Upper lobe of left lung (tissue), 6 donors: ENCODE data around the gene PEMT. TPM values are rescaled to one million over a fixed set of nuclear protein-coding genes. Genes with fewer than 3 reads are reported as not detected.

Source experiments
- ATAC-seq, 2 donors: fragments of 200-7000 bp; cut with Tn5 transposase; one replicate each; pipeline ENCODE4 v1.9.1; 2022; ENCODE audit warnings: mild to moderate bottlenecking in 2 of 2, moderate library complexity in 2 of 2; ENCODE audit not compliant: low FRiP score in 2 of 2
- DNase-seq, 2 donors: peaks; one replicate each; pipeline ENCODE4 v3.0.0-alpha.2; 2019 to 2020
- H3K27ac ChIP-seq, 4 donors: fragments of 200-600 bp; sonication (generic); one replicate each; pipeline ENCODE4 v1.5.1; 2016 to 2019
- H3K27me3 ChIP-seq, 4 donors: fragments of 200-600 bp; sonication (generic); one replicate each; pipeline ENCODE4 v1.5.1; 2017 to 2019
- H3K36me3 ChIP-seq, 4 donors: fragments of 200-600 bp; sonication (generic); one replicate each; pipeline ENCODE4 v1.5.1; 2016 to 2019
- H3K4me1 ChIP-seq, 4 donors: fragments of 200-600 bp; sonication (generic); one replicate each; pipeline ENCODE4 v1.5.1; 2018 to 2019
- H3K4me3 ChIP-seq, 4 donors: fragments of 200-600 bp; sonication (generic); one replicate each; pipeline ENCODE4 v1.5.1; 2017 to 2019; ENCODE audit warnings: mild to moderate bottlenecking in 2 of 4, moderate library complexity in 1 of 4
- H3K9me3 ChIP-seq, 4 donors: fragments of 200-600 bp; sonication (generic); one replicate each; pipeline ENCODE4 v1.5.1; 2018 to 2019
- EP300 ChIP-seq, 4 donors: sonication (generic); formaldehyde crosslinking; IDR thresholded peaks; one replicate each; pipeline ENCODE4 v1.5.1; 2017; ENCODE audit warnings: antibody characterized with exemption in 4 of 4, control low read depth in 2 of 4
- POLR2A ChIP-seq, 4 donors: fragments of 450-650 bp; IDR thresholded peaks; one replicate each; pipeline ENCODE4 v1.5.1; 2016 to 2017; ENCODE audit warnings: antibody characterized with exemption in 4 of 4, mild to moderate bottlenecking in 2 of 4
- POLR2AphosphoS5 ChIP-seq, 2 donors: sonication (generic); formaldehyde crosslinking; IDR thresholded peaks; one replicate each; pipeline ENCODE4 v1.5.1; 2017; ENCODE audit warnings: antibody characterized with exemption in 2 of 2
- WGBS, 2 donors: methylation state at CpG; one replicate each; pipeline ENCODE4 v1.1.5; 2017 to 2018; 5-methylcytosine and 5-hydroxymethylcytosine counted together
- total RNA-seq, 6 donors: library from RNA; depleted of rRNA in 4 of 6; stranded (reverse); fragments of >200 nt in 4 of 6; gene quantifications; one replicate each; pipeline versions ENCODE4 v1.1.0 to v1.2.1, GENCODE V29; 2016 to 2021
- TF ChIP-seq, protein P1 (sequence below), 6 experiments: fragments of 450-650 bp in 4 of 6; fragments of 200-600 bp in 2 of 6; sonication (generic) in 2 of 6; IDR thresholded peaks; one replicate each; pipeline ENCODE4 v1.5.1; 2016 to 2019; ENCODE audit warnings: antibody characterized with exemption in 6 of 6
- donor health status: DM: no; HTN: no; CAD: no; lungs with moderate emphysema.
- donor health status: DM: no; HTN: yes; CAD: no; lungs with severe emphysema.

Gene PEMT
- total RNA-seq, 6 donors from 2014 or later = 16.6 to 44.9 (median 32.2) TPM

DNA sequence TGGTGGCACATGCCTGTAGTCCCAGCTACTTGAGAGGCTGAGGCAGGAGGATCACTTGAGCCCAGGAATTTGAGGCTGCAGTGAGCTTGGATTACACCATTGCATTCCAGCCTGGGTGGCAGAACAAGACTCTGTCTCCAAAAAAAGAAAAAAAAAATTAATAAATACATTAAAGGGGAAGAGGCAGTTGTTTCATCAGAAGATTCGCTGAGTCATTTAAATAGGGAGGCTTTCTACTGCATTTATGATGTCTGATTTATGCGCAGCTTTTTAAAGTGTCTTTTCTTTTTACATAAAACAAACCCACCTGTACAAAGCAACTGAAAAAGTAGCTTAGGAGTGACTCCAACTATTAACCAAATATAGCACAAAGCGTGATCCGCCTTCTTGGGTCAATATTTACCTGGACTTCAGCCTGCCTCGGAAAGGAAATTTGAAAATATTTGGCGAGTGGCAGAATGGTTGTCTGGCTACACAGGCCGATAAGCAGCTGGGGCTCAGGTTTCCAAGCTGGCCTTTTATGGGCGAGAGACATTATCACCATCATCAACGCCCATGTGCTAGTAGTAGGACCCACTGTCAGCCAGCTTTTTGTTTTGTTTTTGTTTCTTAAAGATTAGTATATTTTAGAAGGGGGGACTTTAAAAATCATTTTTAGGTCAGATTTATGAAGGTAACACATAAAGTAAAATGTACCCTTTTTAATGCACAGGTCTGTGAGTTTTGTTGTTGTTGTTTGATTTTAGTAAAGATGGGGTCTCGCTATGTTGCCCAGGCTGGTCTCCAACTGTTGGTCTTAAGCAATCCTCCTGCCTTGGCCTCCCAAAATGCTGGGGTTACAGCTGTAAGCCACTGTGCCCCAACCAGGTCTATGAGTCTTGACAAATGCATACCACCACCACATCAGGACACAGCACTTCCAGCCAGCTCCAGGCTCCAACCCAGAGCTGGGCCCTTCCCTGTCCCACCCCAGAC is 52.8 kb downstream of the PEMT start:
- Histone ChIP-seq H3K4me3 (no peak overlapping the region), H3K27me3 (no peaks in the 10 kb centered on the region), H3K9me3 (no peaks in the 10 kb centered on the region), H3K27ac (peak overlapping the region; percentile 25 to 66 (median 48)), H3K36me3 (no peaks in the 10 kb centered on the region), H3K4me1 (peaks cover 3 to 27% (median 14%) of the 10 kb centered on the region in 4 donors)
- WGBS, 2 donors = 57 to 69% methylated on average over 10 of the region's 10 CpGs
- DNase-seq (peak in 1 of 2 donors; percentile 79), ATAC-seq (peak; percentile 27 to 66)
- TF ChIP-seq POLR2A (IDR thresholded peaks at IDR 0.05) = no peak
- peak in 1 of 4 donors; percentile 31 for TF ChIP-seq EP300 (IDR thresholded peaks at IDR 0.05)

DNA sequence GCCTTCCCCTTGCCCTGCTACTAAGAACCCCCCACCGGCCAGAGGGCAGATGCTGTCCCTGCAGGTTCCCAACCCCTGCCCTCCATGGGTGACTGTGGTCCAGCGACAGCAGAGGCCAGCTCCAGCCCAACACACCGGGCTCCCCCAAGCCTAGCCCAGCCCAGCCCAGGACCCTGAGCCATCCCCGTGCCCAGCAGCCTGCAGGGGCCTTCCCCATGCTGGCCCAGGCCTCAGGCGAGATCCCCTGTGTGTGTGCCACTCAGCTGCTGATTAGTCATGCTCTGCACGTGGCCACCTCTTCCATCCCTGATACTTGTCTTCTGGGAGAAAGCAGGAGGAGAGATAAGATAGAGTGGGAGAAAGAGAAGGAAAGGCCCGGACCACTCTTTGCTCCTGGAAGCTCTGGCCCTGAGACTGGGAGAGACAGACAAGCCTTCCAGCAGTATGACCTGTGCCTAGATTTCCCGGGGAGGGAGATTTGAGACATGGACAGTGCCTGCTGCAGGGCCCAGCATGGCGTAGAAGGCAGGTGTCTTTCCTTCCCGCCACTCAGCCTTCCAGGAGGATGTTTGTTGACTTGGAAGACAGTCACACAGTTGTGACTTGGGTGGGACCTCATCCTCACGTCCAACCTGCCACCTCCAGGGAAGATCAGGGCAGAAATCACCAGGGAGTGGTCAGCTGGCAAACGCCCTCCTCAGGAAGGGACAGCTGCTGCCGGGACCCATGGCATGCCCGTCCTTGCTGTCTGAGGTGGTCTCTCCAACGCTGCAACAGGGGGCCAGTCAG is 54.0 kb downstream of the PEMT start:
- no peaks in the 10 kb centered on the region for H3K27me3 ChIP-seq
- H3K4me3 ChIP-seq = no peak overlapping the region
- no peaks in the 10 kb centered on the region for H3K9me3 ChIP-seq
- ATAC-seq (no peak), DNase-seq (peak; percentile 39 to 67)
- TF ChIP-seq, protein P1, sequence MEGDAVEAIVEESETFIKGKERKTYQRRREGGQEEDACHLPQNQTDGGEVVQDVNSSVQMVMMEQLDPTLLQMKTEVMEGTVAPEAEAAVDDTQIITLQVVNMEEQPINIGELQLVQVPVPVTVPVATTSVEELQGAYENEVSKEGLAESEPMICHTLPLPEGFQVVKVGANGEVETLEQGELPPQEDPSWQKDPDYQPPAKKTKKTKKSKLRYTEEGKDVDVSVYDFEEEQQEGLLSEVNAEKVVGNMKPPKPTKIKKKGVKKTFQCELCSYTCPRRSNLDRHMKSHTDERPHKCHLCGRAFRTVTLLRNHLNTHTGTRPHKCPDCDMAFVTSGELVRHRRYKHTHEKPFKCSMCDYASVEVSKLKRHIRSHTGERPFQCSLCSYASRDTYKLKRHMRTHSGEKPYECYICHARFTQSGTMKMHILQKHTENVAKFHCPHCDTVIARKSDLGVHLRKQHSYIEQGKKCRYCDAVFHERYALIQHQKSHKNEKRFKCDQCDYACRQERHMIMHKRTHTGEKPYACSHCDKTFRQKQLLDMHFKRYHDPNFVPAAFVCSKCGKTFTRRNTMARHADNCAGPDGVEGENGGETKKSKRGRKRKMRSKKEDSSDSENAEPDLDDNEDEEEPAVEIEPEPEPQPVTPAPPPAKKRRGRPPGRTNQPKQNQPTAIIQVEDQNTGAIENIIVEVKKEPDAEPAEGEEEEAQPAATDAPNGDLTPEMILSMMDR (IDR thresholded peaks at IDR 0.05) = no peak
- no peak for TF ChIP-seq EP300 (IDR thresholded peaks at IDR 0.05)
- no peak for TF ChIP-seq POLR2A (IDR thresholded peaks at IDR 0.05)
- TF ChIP-seq POLR2AphosphoS5 (IDR thresholded peaks at IDR 0.05) = no peak
- H3K27ac ChIP-seq = peak overlapping the region; percentile 25 to 66 (median 48)
- peaks cover 3 to 27% (median 14%) of the 10 kb centered on the region in 4 donors for H3K4me1 ChIP-seq
- 89 to 90% methylated on average over 8 to 15 of the region's 15 CpGs for WGBS, 2 donors
- no peaks in the 10 kb centered on the region for H3K36me3 ChIP-seq

DNA sequence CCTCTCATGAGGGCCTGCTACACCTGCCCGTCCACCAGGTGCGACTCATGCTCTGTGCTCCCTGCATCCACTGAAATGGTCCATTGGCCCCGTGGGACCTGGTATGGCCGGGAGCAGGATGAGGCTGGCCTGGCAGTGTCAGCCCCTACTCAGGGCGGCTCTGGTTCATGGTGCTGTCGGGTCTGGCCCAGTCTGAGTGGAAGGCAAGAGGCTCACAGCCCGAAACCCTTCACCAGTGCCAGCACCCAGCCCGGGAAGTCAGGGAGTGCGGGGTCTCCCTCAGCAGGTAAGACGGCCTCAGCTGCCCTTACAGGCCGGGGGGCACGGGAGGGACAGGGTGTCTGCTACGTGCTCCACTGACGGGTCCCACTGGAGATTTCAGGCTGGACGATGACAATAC is 54.8 kb downstream of the PEMT start:
- peak overlapping the region in 1 of 4 donors; percentile 52 for H3K27ac ChIP-seq

DNA sequence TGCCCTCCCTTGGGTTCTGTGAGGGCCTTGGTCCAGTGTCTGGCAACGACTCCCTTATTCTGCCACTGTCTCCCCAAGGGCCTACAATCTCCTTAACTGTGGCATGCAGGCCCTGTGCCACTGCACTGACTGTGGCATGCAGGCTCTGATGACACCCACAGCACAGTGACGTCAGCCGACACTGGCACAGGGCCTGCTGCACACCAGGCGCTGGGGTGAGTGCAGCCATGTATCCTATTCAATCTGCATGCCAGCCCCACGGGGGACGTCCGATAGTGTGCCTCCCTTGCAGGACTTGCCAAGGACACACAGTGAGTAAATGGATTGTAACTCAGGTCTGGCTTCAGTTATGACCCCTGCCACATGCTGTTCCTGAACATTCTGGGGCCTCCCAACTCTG is 55.6 kb downstream of the PEMT start:
- DNase-seq (peak; percentile 74 to 85), ATAC-seq (peak; percentile 18 to 80)
- WGBS, 2 donors = 27 to 55% methylated on average over 3 to 7 of the region's 7 CpGs
- H3K4me1 ChIP-seq = peaks cover 3 to 26% (median 14%) of the 10 kb centered on the region in 4 donors
- peak overlapping the region in 2 of 4 donors; percentile 23 to 52 for H3K27ac ChIP-seq
- H3K27me3 ChIP-seq = no peaks in the 10 kb centered on the region
- H3K36me3 ChIP-seq = no peaks in the 10 kb centered on the region
- H3K4me3 ChIP-seq = no peak overlapping the region
- H3K9me3 ChIP-seq = no peaks in the 10 kb centered on the region
- TF ChIP-seq EP300 (IDR thresholded peaks at IDR 0.05) (no peak), POLR2AphosphoS5 (IDR thresholded peaks at IDR 0.05) (peak in 1 of 2 donors; percentile 12)

More for the DNA sequence above, 54.8 kb downstream of the PEMT start:
- DNase-seq (peak in 1 of 2 donors; percentile 63), ATAC-seq (no peak)
- H3K27me3 ChIP-seq = no peaks in the 10 kb centered on the region
- TF ChIP-seq EP300 (IDR thresholded peaks at IDR 0.05) = no peak
- TF ChIP-seq, protein P1 (IDR thresholded peaks at IDR 0.05) = no peak
- TF ChIP-seq POLR2A (IDR thresholded peaks at IDR 0.05) = no peak
- no peak overlapping the region for H3K4me3 ChIP-seq
- H3K36me3 ChIP-seq = no peaks in the 10 kb centered on the region
- no peaks in the 10 kb centered on the region for H3K9me3 ChIP-seq
- H3K4me1 ChIP-seq = peaks cover 3 to 27% (median 14%) of the 10 kb centered on the region in 4 donors
- WGBS, 2 donors = 95 to 97% methylated on average over 6 to 15 of the region's 15 CpGs

- peak in 1 of 2 donors; percentile 76 for DNase-seq
- H3K4me3 ChIP-seq = no peak overlapping the region
- TF ChIP-seq POLR2A (IDR thresholded peaks at IDR 0.05) = no peak
- TF ChIP-seq, protein P1 (IDR thresholded peaks at IDR 0.05) = no peak
- peak in 1 of 4 donors; percentile 76 for TF ChIP-seq EP300 (IDR thresholded peaks at IDR 0.05)
- peak in 1 of 2 donors; percentile 38 for TF ChIP-seq POLR2AphosphoS5 (IDR thresholded peaks at IDR 0.05)
Measured at GRCh38 chr17:17533901-17534441, 57.5 kb downstream of the PEMT start.

More at GRCh38 chr17:17533901-17534441, 57.5 kb downstream of the PEMT start:
- no peaks in the 10 kb centered on the region for H3K27me3 ChIP-seq
- H3K9me3 ChIP-seq = no peaks in the 10 kb centered on the region
- no peaks in the 10 kb centered on the region for H3K36me3 ChIP-seq
- peaks cover 0 to 11% (median 4%) of the 10 kb centered on the region in 4 donors for H3K4me1 ChIP-seq
- peak overlapping the region in 1 of 4 donors; percentile 30 for H3K27ac ChIP-seq
- ATAC-seq = peak; percentile 36 to 74
- WGBS, 2 donors = 43 to 58% methylated on average over 3 of the region's 3 CpGs
